GM21447 (cell line): ENCODE data around the gene TMEM37.
A peak's percentile ranks its signal among the peaks of the same experiment; 100 is the strongest.

Source experiments
- ATAC-seq: cut with Tn5 transposase; IDR thresholded peaks from one replicate; pipeline ENCODE4 v1.9.1; 2021; ENCODE audit not compliant: unreplicated experiment

The TMEM37 gene

DNA sequence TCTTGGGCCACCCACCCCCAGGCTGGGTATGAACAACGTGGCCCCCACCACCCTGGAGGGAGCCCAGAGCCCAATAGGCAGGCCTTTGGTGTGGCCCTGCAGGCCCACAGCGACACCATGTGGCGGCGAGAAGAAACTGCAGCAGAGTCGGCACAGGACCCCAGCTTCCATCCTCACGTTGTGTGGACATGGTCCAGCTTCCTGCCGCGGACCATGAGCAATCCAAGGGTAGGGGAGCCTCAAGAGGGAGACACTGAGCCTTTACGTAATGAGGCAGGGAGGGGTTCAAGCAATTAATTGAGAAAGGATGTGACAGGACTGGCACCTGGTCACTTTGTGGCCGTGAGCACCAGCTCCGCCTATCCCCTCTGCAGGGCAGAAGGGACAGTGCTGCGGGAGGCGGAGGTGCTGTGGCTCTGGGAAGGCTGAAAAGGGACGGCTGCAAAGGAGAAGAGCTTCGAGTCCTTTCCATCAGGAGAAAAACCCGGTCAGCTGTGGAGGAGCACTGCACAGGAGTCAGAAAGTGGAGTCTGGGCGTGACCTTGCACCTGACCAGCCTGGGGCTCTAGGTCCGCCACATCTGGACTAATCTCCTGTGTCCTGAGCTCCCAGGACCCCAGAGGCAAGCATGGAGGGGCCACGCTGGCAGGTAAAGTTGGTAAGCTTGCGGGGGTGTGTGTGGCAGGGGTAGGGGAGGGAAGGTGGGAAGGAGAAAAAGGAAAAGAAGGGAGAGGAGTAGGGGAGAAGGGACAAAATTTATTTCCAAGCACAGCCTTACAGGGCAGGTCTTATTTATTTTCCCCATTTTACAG is 44.9 kb downstream of the TMEM37 start:
- ATAC-seq = peak; percentile 68

DNA sequence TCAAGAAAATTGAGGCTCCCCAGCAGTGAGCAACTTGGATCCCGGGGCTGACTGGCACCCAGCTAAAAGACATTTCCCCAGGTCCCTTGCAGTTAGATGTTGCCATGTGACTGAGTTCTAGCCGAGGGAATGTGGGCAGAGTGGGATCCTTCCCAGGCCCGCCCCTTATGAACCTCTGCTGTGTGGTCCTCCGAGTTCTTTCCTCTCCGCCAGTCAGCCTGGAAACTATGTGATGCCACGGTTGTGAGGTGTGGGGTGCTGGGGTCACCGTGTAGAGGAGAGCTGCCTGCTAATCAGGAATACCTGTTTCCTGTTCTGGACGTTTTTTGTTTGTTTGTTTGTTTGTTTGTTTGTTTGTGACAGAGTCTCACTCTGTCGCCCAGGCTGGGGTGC is 45.5 kb downstream of the TMEM37 start:
- ATAC-seq = no peak

DNA sequence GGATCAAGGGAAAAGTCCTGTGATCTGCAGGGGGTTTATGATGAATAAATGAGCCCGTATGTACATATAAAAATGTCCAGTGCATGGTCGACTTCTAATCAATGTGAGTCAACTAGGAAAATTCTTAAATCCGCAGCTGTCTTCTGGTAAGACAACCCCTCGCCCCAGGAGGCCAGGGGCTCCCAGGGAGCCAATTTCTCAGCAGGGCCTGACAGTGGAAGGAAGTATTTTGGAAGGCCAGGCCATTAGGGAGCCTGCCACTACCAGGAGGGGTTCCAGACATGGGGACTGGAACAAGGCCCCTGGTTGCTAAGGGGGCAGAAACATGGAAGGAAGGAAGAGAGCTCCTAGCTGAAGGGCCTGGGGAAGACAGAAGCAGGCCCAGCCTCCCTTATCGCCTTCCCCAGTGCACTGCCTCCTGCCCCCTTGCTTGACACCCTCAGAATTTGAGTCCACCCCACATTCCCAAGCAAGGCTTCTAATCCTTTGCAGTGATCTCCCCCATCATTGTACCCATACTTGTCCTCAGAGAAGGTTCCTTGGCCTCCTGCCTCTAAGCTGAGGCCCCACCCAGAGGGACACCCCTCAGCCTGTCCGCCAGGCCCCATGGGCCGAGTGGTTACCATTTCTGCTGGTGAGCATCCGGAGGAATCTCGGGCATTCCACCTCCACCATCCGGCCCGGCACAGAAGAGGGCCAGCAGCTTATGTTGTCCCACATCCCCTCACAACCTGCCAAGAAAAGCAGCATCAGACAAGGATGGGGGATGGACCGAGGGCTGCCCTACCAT is 46.7 kb downstream of the TMEM37 start:
- ATAC-seq = no peak

DNA sequence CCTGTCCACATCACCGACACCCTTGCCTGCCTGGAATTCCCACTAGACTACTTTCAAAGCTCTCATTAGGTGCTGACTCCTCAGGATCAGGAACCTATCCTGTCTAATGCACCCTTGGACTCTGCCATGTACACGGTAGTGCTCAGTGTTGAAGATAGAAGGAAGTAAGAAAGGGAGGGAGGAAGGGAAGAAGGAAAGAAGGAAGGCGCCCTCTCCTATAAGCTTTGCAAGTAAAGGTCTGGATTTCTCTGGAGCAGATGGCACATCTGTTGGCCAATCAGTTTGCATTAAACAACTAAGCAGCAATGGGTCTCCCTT is 47.3 kb downstream of the TMEM37 start:
- no peak for ATAC-seq

DNA sequence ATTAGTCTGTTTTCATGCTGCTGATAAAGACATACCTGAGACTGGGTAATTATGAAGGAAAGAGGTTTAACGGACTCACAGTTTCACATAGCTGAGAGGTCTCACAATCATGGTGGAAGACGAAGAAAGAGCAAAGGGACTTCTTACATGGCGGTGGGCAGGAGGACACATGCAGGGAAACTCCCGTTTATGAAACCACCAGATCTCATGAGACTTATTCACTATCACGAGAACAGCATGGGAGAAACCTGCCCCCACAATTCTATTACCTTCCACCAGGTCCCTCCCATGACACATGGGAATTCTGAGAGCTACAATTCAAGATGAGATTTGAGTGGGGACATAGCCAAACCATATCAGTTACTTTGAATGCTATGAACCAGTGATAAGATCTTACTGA is 48.5 kb downstream of the TMEM37 start:
- no peak for ATAC-seq

DNA sequence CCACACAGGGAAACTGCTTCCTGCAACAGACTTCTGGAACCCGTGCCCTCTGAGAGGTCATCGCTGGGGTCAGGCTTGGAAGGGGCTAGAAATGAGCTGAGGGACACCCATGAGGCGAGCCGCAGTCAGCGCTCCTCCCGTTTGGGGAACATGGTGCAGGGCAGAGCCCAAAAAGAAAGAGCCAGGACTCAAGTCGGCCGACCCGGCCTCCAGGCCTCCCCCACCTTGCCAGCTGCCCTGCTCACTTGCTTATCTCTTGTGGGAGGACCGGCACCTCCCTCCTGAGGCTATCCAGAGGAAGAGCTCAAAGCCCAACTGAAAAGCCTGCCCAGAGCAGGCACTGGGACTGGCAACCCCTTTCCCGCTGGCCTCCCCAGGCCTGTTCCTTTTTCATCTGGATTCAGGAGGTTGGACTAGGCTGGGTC is 49.1 kb downstream of the TMEM37 start:
- ATAC-seq = no peak

DNA sequence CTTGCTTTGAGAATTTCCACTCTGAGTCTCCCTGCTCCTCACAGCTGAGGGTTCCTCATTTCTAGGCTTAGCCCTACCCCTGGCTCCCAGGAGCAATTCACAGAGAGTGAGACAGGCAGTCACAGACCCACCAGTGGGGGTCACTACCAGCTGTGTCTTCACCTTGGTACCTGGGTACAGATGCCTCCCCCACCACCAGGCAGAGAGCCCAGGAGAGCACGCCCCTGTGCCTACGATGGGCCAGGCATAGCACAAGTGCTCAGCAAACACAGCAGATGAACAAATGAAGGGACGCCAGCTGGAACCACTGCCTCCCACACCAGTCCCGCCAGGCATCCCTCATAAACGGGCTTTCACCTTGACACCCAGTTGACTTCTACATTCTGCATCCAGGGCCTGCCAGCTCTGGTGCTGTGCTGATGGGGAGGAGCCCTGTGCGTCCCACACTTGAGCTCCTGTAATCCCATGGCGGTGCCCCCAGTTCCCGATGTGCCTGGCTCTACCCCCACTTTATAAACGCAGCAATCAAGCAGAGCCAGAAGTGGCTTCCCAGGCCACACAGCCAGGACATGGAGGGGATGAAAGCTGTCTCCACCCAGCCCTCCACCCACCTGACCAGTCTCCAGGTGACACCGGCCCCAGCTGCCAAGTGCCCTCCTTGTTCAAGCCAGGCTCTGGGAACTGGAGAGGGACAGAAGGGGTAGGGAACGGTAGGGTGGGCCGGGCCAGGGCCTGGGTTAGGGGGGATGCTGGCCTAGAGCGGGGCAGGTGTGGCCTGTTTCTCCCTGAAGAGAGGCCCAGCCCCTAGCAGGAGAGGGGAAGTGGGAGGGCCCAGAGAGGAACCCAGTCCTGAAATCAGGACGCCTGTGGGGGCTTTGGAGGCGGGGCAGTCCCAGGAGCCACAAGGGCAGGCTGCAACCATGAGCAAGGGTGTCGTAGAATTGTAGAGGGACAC is 50.1 kb downstream of the TMEM37 start:
- no peak for ATAC-seq

DNA sequence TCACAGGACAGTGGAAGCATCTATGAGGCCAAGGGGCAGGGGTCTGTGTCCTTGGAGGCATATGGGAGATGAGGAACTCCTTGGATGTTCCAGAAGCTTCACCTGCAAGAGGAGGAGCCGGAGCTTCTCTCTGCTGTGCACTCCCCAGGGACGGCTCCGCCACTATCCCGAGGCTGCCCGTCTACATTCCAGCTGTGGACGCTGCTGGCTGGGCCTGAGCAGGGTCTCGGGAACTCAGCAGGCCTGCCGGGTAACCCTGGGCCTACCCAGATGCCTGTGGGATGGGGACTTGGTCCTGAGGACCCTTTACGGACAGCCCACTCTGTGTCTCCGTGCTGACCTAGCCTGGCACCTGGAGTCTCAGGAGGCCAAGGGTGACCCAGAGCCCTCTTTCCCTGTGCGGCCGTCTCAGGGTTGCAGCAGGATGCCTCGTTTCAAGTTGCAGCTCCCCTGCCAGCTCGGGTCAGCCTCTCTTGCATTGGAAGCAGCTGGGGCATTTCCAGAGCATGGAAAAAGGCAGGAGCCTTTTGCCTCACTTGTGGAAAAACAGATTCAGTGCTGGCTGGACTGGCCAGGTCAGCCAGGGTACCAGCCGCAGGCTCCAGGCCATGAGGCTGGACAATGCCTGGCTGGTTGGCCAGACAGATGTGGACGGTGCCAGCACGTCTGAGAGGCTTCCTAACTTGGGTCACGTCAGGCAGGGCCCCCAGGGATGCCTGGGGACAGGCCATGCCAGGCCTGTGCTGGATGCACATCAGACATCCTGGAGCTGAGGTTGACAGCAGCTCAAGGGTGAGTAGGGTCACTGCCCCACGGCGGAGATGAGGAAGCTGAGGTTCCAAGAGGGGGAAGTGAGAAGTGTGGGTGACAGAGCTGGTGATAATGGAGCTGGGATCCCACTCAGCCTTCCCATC is 51.1 kb downstream of the TMEM37 start:
- ATAC-seq = no peak

DNA sequence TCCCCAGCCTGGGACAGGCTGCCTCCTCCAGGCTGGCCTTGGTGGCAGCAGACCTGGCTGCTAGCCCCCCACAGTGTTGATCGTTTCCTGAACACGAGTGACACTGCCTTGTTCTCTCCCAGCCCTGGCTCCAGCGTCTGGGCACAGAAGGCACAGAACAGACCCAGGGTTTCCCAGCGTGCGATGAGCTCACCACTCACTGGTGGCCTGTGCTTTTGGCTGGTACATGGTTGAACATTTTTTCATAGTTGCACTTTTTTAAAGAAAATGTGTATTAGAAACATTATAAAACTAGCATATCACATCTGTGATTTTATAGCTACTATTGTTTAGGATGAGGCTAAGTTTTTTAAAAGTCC is 51.7 kb downstream of the TMEM37 start:
- no peak for ATAC-seq

DNA sequence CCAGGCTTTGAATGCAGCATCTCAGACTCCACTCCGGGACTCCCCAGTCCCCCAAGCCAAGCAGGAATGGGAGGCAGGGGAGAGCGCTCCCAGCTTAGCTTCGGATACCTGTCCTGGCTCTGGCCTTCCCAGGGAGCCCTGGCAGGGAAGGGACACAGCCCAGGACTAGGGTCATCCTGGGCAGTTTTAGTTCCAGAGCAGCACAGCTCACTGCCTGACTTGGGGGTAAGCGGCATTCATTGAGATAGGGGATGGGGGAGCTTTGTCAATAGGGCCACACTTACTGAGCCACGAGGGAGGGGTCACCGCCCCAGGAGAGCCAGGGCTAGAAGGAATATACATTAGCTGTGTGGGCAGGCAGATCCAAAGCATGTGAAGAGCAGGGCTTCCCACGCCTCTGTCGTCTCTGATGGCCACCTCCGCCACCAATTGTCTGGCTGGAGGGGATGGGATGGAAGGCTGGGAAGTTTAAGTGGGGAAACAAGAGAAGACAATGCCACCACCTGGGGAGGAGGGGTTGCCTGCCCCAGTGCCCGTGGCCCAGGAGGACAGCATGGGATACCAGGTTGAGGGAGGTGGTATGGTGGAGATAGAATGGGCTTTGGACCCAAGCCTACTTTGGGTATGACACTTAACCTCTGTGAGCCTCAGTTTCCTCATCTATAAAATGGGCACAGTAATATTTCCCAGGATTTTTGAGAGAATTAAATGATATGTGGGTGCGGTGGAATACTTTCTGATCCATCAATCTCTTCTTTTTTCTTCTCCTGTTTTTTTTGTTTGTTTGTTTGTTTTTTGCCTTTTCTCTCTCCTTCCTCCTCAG is 52.5 kb downstream of the TMEM37 start:
- no peak for ATAC-seq

DNA sequence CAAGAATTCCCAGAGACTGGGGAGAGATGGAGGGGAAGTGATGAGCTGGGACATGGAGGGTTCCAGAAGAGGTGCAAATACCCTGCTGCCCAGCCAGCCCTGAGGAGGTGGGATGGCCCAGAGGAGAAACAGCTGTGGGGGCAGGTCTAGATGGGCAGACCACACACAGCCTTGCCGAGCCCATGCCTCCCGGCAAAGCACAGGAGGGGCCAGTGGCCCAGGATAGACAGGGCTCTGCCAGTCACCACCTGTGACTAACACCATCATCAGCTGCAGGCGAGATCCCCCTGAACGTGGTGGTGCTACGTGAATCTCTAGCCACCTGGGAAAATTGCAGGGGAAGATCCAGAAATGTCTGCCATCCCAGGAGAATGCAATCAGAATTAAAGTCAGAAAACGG is 53.2 kb downstream of the TMEM37 start:
- no peak for ATAC-seq

DNA sequence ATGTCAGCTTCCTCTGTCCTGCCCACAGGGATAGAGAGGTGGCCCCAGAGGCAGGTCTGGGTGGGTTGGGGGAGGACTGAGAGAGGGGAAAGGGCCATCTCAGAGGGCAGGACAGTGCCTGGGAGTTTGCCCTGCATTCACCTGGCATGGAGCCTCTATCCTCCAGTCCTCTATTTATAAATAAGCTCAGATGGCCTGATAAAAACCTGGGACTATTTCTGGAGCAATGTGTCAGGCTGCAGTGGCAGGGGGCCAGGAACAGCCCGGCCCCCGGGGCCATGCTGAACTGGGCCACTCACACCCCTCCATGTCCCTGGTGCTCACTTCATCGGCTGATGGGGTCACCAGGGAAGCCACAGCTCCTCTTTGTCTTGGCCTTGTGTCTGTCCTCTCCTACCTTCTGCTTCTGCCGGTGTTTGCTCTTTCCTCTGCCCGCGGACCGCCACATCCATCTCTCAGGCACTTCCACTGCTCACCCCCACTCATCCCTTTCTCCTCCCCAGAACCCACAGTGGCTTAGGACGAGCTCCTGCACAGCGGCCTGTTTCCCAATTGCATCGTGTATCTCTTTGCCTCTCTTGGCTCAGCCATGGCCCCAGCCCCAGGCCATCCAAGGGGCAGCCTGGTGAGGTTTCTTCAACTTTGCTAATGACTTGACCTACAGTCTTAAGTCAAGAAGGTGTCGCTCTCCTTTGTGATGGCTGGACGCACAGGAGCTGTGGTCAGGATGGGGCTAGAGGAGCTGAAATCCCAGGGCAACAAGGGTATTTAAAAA is 53.9 kb downstream of the TMEM37 start:
- no peak for ATAC-seq

DNA sequence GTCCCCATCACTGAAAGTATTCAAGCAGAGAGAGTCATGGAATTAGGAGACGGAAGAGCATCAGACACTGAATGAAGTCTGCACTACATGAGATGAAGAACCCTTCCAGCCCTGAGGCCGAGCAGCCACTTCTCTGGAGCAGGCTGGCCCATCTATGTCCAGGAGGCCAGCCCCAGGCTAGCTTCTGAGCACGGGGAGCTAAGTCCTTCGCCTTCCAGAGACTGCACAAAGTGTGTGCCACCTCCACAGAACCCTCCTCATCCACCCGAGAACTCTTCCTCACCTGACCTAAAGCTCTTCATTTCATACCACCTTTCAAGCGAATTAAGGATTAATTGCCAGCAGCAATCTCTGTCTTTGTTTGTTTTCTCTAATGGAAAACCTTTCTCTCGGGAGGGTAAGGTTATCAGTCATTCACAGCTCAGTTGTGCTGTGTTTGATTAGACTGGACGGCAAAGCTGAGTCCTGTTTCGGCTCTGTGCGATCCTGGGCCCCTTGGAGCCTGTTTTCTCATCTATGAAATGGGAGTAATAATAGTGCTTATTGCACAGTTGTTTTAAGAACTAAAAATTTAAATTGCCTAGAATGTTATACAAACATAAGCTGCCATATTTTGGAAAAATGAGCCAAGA is 54.7 kb downstream of the TMEM37 start:
- ATAC-seq = no peak

DNA sequence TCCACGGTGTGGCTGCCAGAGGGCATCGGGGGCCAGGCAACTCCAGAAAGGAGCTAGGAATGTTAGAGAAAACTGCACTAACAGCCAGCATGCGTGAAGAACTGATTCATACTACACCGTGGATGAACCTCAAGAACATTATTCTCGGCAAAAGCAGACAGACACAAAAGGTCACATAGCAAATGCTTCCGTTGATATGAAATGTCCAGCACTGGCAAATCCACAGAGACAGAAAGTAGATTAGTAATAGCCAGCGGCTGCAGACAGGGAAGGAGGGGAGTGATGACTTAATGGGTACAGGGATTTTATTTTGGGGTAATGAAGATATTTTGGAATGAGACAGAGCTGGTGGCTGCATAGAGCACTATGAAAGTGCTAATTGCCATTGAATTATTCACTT is 55.2 kb downstream of the TMEM37 start:
- ATAC-seq = no peak

DNA sequence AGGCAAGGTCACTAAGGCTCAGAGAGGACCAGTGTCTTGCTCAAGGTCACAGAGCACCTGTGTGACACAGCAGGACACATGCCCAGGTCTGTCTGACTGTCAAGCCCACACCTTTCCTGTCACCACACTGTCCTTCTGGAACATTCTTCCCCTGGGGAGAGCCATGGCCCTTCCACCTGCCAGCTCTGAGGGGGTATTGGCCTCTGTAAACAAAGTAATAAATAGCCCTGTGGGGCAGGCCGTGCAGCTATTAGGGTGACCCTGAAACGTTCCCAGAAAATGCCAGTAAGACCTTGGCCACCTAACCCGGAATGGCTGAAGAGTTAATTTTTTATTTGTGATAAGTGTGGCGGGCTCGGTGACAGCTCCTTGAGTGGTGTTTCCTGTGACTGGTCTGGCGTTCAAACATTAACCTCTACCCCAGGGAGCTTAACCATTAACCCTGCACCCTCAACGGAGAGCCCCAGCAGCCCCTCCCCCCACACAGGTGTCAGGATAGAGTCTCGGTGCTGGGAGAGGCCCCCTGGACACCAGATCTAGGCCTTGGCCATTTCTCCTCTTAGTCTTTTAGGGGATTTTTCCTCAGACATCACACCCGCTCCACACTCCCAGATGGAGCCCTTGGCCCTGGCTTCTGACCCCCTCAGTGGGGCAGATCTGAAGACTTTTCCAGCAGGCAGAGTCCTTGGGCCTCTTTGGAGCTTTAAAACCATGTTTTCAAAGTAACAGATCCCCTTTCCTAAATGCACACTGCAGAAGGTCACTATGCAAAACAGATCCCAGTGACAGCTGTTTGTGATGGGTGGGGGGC is 56.0 kb downstream of the TMEM37 start:
- peak; percentile 94 for ATAC-seq
